HEK293 (cell line): ENCODE measurements around the gene XKRX.

Source experiments
- CTCF ChIA-PET: fragments of 350-600 bp; formaldehyde crosslinking; extraction: SDS; loops from one replicate; lab custom pipeline; 2021; ENCODE audit warnings: antibody characterized with exemption; lab: Yijun Ruan, JAX
- POLR2A ChIA-PET: fragments of 300-600 bp; formaldehyde crosslinking; extraction: SDS; loops from one replicate; lab custom pipeline; 2020; ENCODE audit warnings: antibody characterized with exemption, inconsistent platforms; lab: Yijun Ruan, JAX
- H3K27ac ChIP-seq: fragments of 200-500 bp; sonication (Bioruptor generic); 2 replicates; pipeline ENCODE4 v1.5.1; 2014; ENCODE audit warnings: low read depth, low read length, control low read depth, inconsistent platforms; ENCODE audit errors: extremely low read depth
- H3K36me3 ChIP-seq, 2 experiments: fragments of 200-500 bp in 1 of 2; sonication (Bioruptor generic) in 1 of 2; 1 replicate in 1 of 2; 2 replicates in 1 of 2; pipeline ENCODE4 v1.5.1; 2014 to 2017; ENCODE audit warnings: inconsistent platforms in 2 of 2, low read length in 2 of 2; ENCODE audit not compliant: control insufficient read depth in 2 of 2, insufficient read depth in 1 of 2
- H3K4me1 ChIP-seq: fragments of 200-500 bp; sonication (Bioruptor generic); 2 replicates; pipeline ENCODE4 v1.5.1; 2014; ENCODE audit warnings: mild to moderate bottlenecking, low read length, inconsistent platforms; ENCODE audit not compliant: control insufficient read depth, insufficient read depth
- H3K4me3 ChIP-seq: 2 replicates; pipeline ENCODE4 v1.5.1; 2011; ENCODE audit warnings: low read depth, mild to moderate bottlenecking, control low read depth, low read length, moderate library complexity
- H3K9me3 ChIP-seq: fragments of 200-500 bp; sonication (Bioruptor generic); 2 replicates; pipeline ENCODE4 v1.5.1; 2014; ENCODE audit warnings: low read depth, low read length, inconsistent platforms; ENCODE audit not compliant: control insufficient read depth, insufficient read depth
- HOXD13 ChIP-seq: sonication (generic); formaldehyde crosslinking; IDR thresholded peaks from 2 replicates; pipeline ENCODE4 v1.8.0; 2022; ENCODE audit warnings: missing genetic modification reagents, borderline replicate concordance
- PRDM10 ChIP-seq: fragments of 450-650 bp; formaldehyde crosslinking; IDR thresholded peaks from 2 replicates; pipeline ENCODE4 v1.5.1; 2016; ENCODE audit warnings: missing biosample characterization, missing genetic modification characterization
- SETDB1 ChIP-seq: IDR thresholded peaks from one replicate; pipeline ENCODE4 v1.6.1; 2017; ENCODE audit warnings: mild to moderate bottlenecking, low read length, moderate library complexity, mixed read lengths; ENCODE audit not compliant: insufficient read length
- ZEB2 ChIP-seq: fragments of 450-650 bp; formaldehyde crosslinking; IDR thresholded peaks from 2 replicates; pipeline ENCODE4 v1.5.1; 2016; ENCODE audit warnings: missing biosample characterization, missing genetic modification characterization
- ZNF132 ChIP-seq: fragments of 450-650 bp; formaldehyde crosslinking; IDR thresholded peaks from 2 replicates; pipeline ENCODE4 v1.5.1; 2017; ENCODE audit warnings: missing biosample characterization, missing genetic modification characterization, borderline replicate concordance
- ZNF155 ChIP-seq: fragments of 450-650 bp; formaldehyde crosslinking; IDR thresholded peaks from 2 replicates; pipeline ENCODE4 v1.5.1; 2016; ENCODE audit warnings: missing biosample characterization, missing genetic modification characterization
- ZNF19 ChIP-seq: fragments of 450-650 bp; formaldehyde crosslinking; IDR thresholded peaks from 2 replicates; pipeline ENCODE4; 2016; ENCODE audit warnings: missing biosample characterization, missing genetic modification characterization, low read depth
- ZNF248 ChIP-seq: fragments of 450-650 bp; formaldehyde crosslinking; IDR thresholded peaks from 2 replicates; pipeline ENCODE4 v1.5.1; 2017; ENCODE audit warnings: missing biosample characterization, missing genetic modification characterization
- ZNF394 ChIP-seq: fragments of 450-650 bp; formaldehyde crosslinking; IDR thresholded peaks from 2 replicates; pipeline ENCODE4 v1.5.1; 2016; ENCODE audit warnings: missing biosample characterization, missing genetic modification characterization, mild to moderate bottlenecking, moderate library complexity, borderline replicate concordance
- ZNF416 ChIP-seq: fragments of 450-650 bp; formaldehyde crosslinking; IDR thresholded peaks from 2 replicates; pipeline ENCODE4 v1.5.1; 2016; ENCODE audit warnings: missing biosample characterization, missing genetic modification characterization
- ZNF623 ChIP-seq: fragments of 450-650 bp; formaldehyde crosslinking; IDR thresholded peaks from 2 replicates; pipeline ENCODE4 v1.5.1; 2016; ENCODE audit warnings: missing biosample characterization, missing genetic modification characterization
- ZNF629 ChIP-seq: fragments of 450-650 bp; formaldehyde crosslinking; IDR thresholded peaks from 2 replicates; pipeline ENCODE4 v1.5.1; 2017; ENCODE audit warnings: missing biosample characterization, missing genetic modification characterization
- ZNF639 ChIP-seq: fragments of 450-650 bp; formaldehyde crosslinking; IDR thresholded peaks from 2 replicates; pipeline ENCODE4 v1.5.1; 2016; ENCODE audit warnings: missing biosample characterization, missing genetic modification characterization
- ZNF791 ChIP-seq: fragments of 450-650 bp; formaldehyde crosslinking; IDR thresholded peaks from 2 replicates; pipeline ENCODE4 v1.5.1; 2016; ENCODE audit warnings: missing biosample characterization, missing genetic modification characterization
- TF ChIP-seq, protein P1 (sequence below): fragments of 450-650 bp; formaldehyde crosslinking; IDR thresholded peaks from 2 replicates; pipeline ENCODE4 v1.5.1; 2016; ENCODE audit warnings: missing biosample characterization, missing genetic modification characterization

XKRX gene

DNA sequence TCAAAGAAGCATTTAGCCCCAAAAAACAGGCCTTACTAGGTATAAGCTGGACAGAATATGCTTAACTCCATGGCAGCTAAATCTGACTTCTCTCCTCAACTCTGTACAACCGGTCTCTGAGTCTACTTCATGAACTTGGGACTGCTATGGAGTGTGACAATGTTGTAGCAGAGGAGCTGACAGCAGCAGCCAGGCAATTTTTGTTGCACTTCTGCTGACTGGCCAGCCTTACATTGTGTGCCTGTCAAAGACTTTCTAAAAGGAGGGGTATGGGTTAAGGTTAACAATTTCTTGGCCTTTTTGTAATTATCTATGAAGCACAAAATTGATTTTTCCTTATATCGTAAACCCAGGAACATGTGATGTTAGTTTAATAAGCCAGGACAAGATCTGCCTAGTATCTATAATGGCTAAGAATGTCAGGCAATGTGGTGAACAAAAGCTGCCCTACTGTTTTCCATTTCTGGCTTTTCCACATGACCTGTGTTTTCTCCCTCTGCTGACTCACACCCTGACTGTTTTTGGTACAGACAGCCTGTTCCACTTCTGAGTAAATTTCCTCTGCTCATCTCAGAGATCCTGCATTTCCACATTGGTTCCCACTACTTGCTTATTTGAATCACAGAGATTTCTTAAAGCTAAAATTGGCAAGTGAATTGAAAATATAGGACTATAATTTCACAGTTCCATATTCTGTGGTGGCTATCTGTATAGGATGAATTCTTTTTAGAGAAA, 63.9 kb downstream of the XKRX start:
- CTCF ChIA-PET, result interaction anchor here (0.6 to 1.4 kb wide), 4 partner anchors 96 to 193 kb away, joined by 3 to 4 read pairs (median 3); no protein-coding TSS in a partner anchor

More for the DNA sequence above, 63.9 kb downstream of the XKRX start:
- Histone ChIP-seq H3K27ac (no peak overlapping the region), H3K4me1 (no peaks in the 10 kb centered on the region)
- POLR2A ChIA-PET, result no interaction called here
- TF ChIP-seq ZNF19 (tag by site-specific recombination) (no peak), ZNF248 (no peak), ZEB2 (tag by site-specific recombination) (no peak), PRDM10 (tag by site-specific recombination) (no peak), SETDB1 (no peak), ZNF791 (tag by site-specific recombination) (no peak), ZNF639 (tag by site-specific recombination) (no peak), ZNF394 (tag by site-specific recombination) (no peak), ZNF629 (tag by site-specific recombination) (no peak), ZNF623 (tag by site-specific recombination) (no peak), ZNF416 (tag by site-specific recombination) (no peak), HOXD13 (no peak), ZNF155 (tag by site-specific recombination) (no peak), ZNF132 (tag by site-specific recombination) (no peak)
- TF ChIP-seq, protein P1, sequence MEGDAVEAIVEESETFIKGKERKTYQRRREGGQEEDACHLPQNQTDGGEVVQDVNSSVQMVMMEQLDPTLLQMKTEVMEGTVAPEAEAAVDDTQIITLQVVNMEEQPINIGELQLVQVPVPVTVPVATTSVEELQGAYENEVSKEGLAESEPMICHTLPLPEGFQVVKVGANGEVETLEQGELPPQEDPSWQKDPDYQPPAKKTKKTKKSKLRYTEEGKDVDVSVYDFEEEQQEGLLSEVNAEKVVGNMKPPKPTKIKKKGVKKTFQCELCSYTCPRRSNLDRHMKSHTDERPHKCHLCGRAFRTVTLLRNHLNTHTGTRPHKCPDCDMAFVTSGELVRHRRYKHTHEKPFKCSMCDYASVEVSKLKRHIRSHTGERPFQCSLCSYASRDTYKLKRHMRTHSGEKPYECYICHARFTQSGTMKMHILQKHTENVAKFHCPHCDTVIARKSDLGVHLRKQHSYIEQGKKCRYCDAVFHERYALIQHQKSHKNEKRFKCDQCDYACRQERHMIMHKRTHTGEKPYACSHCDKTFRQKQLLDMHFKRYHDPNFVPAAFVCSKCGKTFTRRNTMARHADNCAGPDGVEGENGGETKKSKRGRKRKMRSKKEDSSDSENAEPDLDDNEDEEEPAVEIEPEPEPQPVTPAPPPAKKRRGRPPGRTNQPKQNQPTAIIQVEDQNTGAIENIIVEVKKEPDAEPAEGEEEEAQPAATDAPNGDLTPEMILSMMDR (tag by site-specific recombination), result no peak
- TF ChIP-seq, all 188 proteins: peak for 0
- Histone ChIP-seq H3K36me3 (no peaks in the 10 kb centered on the region), H3K4me3 (no peak overlapping the region), H3K9me3 (no peaks in the 10 kb centered on the region)
